ENCODE measurements around the gene GEMIN2.
"Not testable (repeated sequence)": the region's sequence is repeated elsewhere in the genome, so short reads cannot be mapped to it uniquely, and the experiment has no call there.

Gene GEMIN2, protein sequence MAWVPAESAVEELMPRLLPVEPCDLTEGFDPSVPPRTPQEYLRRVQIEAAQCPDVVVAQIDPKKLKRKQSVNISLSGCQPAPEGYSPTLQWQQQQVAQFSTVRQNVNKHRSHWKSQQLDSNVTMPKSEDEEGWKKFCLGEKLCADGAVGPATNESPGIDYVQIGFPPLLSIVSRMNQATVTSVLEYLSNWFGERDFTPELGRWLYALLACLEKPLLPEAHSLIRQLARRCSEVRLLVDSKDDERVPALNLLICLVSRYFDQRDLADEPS

DNA sequence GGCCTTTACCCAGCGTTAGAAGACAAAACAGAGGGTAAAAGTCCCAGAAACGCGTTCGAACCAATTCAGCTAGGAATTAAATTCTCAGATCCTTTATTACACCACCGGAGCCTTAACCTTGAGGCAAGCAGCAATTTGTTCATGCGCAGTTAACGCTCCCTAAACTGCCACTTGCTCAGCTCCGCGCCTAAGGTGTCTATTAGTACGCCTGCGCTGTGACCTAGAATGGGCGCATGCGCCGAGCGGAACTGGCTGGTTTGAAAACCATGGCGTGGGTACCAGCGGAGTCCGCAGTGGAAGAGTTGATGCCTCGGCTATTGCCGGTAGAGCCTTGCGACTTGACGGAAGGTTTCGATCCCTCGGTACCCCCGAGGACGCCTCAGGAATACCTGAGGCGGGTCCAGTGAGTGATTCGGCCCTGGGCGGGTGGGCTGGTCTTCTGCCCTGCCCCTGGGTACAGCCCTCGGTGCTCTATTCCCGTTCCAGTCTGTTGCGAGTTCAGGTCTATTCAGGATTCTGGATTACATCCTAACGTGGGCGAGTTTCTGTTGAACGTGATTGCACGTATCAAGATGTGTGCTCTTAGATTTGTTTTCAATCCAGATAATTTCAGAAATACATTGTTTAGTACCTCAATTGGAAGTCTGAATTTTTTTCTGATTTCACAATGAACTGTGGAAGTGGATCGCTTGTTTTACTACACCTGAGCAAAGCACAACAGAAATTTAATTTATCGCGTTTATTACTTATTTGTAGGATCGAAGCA, at the start of gene GEMIN2:
Gene GEMIN2, plus strand, starts transcription at position 251 of the 766 bp plus-strand sequence. Its CDS starts 16 bp downstream, at position 267.
- DNase-seq (ENCODE audit: low spot score), result peak; percentile 75

DNA sequence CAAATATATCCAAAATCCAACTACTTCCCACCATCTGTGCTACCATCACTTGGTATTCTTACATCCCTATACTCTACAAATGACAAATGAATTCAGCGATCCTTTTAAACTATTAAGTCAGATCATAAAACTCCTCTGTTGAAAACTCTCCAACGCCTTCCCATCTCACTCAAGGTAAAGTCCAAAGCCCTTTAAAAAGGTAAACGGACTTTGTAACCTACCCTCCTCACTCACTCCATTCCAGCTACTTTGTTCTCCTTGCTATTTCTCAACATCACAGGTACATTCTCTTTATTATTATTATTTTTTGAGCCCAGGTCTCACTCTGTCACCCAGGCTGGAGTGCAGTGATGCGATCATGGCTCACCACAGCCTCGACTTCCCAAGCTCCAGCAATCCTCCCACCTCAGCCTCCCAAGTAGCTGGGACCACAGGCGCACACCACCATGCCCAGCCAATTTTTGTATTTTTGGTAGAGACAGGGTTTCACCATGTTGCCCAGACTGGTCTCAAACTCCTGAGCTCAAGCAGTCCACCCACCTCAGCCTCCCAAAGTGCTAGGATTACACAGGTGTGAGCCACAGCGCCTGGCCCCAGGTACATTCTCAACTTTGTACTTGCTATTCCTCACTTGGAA, 44.8 kb upstream of the GEMIN2 start:
- DNase-seq (ENCODE audit: low spot score), result not testable (repeated sequence)

DNA sequence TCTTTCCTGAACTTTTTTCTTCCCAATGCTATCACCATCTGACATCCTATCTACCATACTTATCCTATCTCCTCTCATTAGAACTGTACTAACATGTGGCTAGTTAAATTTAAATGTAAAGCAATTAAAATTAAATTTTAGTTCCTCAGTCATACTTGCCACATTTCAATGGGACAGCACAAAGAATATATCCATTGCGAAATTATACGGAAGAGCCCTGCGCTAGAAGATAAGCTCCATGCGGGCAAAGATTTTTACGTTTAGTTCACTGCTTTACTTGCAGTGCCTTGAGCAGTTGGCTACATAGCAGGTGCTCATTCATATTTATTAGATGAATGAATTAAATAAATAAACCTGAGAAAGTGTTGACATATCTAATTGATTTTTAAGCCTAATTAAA, 44.2 kb upstream of the GEMIN2 start:
- no peak for DNase-seq (ENCODE audit: low spot score)

DNA sequence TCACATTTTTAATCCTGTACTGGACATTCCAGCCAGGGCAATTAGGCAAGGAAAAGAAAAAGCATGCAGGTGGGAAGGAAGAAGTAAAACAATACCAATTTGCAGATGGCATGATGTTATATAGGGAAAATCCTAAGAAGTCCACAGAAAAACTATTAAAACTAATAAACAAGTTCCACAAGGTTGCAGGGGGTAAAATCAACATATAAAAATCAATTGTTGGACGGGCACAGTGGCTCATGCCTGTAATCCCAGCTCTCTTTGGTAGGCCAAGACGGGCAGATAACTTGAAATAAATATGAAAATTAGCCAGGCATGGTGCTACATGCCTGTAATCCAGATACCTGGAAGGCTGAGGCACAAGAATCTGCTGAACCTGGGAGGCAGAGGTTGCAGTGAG, 43.0 kb upstream of the GEMIN2 start:
- DNase-seq (ENCODE audit: low spot score), result no peak

DNA sequence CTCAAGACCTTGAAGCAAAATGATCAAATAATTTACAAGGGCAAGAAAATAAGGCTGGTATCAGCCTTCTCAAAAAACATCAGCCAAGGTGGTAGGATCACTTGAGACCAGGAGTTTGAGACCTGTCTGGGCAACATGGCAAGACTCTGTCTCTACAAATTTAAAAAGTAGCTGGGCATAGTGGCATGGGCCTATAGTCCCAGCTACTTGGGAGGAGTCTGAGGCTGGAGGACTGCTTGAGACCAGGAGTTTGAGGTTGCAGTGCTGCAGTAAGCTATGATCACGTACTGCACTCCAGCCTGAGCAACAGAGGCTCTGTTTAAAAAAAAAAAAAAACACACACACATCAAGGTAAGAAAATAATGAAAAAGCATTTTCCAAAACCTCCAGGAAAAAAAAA, 33.2 kb upstream of the GEMIN2 start:
- DNase-seq (ENCODE audit: low spot score), result no peak

DNA sequence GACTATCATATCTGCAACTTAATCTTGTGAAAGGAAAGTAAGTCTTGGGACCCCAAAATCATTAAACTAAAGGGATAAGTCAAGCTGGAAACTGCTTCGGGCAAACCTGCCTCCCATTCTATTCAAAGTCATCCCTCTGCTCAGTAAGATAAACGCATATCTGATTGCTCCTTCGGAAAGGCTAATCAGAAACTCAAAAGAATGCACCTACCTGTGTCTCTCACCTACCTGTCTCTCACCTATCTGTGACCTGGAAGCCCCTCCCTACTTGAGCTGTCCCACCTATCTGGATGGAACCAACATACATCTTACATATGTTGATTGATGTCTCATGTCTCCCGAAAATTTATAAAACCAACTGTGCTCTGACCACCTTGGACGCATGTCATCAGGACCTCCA, 31.0 kb upstream of the GEMIN2 start:
- DNase-seq (ENCODE audit: low spot score), result no peak

DNA sequence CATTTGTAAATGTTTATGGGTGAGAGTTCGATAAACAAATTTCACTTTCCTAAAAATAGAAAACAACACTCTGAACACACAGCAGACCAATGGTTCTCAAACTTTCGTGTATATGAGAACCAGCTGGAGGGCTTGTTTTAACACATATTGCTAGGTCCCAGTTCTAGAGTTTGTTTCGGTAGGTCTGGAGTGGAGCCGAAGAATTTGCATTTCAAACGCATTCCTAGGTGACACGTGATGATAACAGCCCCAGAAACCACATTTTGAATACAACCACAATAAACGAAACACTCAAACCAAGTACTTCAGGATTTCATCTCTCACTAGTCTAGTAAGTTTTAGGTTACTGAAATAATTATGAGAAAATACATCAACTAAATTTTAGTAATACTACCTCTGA, 28.2 kb upstream of the GEMIN2 start:
- no peak for DNase-seq (ENCODE audit: low spot score)

DNA sequence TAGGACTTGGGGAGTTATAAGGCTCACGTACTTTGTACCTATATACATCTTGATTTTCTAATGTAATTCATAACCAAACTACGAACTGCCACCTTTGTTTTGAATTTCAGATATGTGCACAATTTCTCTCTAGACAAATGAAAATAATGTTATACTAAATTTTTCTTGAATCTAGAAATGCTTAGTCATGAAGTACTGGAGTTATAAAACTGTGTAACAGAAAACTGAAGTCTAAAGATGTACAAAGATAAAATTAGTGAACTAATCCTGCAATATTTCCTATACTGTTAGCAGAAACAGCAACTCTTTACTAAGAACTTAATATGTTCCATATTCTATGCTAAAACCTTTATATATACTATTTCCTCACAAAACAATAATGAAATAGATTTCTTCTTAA, 26.6 kb upstream of the GEMIN2 start:
- no peak for DNase-seq (ENCODE audit: low spot score)

DNA sequence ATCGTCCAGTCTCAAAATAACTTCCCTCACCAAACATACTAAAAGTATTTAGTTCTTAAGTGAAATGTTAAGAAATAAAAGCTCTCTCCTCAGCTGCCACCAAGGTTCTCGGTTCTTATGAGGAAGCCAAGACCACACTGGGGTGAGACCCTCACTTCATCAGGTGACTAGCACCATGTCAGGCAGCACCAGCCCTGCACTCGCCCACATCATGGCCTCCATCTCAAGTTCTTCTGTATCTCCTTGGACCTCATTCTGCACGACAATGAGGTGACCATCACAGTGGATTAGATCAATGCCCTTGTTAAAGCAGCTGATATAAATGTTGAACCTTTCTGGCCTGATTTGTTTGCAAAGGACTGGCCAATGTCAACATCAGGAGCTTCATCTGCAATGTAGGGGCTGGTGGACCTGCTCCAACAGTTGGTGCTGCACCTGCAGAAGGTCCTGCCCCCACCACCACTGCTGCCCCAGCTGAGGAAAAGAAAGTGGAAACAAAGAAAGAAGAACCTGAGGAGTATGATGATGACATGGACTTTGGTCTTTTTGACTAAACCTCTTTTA, 23.5 kb upstream of the GEMIN2 start:
- no peak for DNase-seq (ENCODE audit: low spot score)

DNA sequence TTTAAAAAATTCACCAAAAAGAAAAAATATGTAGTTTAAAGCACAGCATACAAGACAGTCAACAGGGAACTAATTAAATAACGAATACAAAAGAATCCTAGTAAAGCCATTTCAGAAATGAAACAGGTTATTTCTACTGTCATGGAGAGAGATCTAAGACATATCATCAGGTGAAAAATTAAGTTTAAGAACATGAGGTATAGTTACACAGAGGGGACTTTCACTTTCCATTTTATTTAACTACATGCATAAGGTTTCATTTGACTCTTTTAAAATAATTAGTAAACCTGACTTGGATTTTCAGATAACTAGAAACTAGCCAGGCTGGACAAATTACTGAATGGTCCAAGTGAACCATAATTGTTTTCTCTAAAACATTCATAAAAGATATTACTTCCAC, 22.4 kb upstream of the GEMIN2 start:
- DNase-seq (ENCODE audit: low spot score), result no peak

DNA sequence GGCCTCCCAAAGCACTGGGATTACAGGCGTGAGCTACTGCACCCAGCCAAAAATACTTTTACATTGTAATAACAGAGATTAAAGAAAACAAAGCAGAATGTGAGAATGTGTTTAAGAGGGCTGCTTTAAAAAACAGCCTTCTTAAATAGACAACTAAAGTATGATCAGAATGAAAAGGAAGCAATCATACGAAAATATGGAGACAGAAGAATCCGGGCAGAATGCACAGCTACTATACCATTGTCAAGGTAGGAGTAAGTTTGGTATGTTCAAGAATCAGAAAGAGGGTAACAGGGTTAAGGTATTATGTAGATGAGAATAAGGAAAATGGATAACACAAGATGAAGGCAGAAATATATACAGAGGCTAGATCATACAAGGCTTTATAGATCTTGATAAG, 19.6 kb upstream of the GEMIN2 start:
- no peak for DNase-seq (ENCODE audit: low spot score)

DNA sequence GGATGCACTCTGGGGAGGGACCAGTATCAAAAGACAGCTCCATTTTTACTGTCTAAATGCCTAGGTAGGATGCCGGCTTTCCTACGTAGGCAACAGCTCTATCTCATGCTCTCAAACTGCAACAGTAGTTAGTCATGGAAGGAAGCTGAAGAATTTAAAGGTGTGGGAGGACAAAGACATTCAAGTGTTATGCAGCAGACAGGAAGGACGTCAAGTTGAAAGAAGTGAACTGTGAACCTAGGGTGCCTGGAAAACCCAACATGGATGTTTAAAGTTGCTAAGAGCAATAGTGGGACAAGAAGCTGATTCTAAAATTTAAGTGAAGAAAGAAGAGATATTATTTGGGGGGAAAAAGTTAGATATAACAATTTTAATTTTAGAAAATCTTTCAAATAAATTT, 17.0 kb upstream of the GEMIN2 start:
- DNase-seq (ENCODE audit: low spot score), result no peak

DNA sequence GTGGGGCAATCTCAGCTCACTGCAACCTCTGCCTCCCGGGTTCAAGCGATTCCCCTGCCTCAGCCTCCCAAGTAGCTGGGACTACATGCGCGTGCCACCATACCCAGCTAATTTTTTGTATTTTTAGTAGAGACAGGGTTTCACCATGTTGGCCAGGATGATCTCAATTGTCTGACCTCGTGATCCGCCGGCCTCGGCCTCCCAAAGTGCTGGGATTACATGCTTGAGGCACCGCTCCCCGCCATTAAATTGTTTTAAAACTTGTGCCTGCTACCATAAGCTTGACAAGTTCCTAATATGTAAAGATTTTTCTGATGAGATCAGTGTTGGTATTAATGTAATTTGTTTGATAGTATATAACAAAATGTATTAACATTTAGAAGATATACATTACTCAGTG, 14.9 kb upstream of the GEMIN2 start:
- DNase-seq (ENCODE audit: low spot score), result not testable (repeated sequence)

DNA sequence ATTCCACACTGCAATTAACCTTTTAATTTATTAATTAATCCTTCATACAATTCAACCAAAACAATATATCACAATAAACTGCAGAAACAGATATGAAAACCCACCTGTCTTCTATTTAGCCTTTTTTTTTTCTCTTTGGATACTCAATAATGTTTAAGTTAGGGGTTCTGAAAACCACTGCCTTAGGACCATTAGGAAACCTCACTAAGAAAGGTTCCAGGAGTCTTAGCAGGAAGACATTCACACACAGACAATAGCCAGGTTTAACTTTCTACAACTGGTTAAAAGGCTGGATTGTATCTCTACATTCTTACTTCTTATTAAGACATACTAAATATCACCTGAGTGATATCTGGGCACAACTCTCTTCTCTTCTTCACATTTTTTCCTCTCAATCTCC, 14.4 kb upstream of the GEMIN2 start:
- DNase-seq (ENCODE audit: low spot score), result no peak

DNA sequence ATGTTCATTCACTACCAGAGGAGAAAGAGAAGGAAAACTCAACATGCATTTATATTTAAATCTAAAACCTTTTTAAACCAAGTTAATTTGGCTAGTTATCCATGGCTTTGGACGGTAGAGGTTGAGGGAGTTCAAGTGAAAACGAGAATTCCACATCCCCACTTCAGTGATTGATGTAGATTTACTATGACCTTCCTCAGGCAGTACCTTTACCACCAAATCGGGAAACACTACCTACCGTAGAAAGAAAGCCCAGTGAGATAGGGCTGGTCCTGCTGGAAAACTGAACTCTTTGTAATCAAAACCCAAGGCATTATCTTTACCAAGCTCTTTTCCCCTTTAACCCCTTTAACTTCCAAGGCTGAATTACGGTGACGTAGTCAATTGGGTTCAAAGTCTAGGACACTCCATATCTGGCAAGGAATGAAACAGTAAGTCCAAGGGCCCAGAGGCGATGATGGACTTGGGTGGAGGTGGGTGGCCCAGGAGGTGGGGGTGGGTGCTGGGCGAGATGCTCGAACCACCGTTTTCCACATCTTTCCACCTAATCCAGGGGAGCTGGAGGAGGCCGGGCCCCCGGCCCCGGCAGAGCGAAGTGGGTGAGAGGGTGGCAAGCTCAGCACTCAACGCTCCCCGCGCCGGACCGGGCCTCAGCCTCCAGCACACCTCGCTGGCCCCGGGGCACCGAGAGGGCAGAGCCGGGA, 11.7 kb upstream of the GEMIN2 start:
- DNase-seq (ENCODE audit: low spot score), result peak; percentile 18

DNA sequence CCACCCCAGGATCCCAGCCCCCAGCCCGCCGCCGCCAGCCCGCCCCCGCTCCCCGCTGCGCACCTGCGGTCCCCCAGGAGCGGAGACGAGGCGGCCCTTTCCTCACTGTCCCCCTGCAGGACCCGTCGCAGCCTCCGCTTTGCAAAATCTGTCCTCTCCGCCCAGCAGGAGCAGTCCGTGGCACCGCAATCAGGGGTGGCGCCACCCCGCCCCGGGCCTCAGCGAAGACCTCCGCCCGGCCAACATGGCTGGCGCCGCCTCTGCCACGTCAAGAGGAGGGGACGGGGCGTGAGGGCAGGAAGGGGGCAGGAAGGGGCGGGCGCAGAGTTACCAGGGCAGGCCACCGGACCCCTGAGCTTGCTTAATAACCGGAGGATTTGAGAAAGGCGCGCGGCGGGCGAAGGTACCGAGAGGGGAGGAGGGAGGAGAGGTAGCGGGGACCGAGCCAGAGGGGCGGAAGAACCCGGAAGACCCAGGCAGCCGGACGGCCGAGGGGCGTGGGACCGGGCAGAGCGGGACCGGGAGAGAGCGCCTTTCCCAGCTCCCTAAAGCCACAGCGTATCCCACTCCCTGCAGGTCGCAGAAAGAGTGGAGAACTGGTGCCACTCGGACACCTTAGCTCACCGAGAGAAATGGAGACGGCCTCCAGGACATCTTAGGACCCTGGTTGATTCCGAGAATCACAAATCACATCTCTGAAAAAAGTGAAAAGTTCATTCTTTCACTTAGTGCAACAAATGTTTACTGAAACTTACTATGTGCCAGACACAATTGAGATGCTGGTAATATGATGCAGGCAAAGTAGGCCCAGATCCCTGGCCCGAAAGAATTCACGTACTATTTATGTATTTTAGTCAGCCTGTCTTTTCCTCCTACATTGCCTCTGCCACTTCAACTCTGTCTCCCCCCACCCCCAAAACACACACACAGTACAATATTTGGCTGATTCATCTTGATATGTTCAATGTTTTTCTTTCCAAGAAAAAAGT, 10.9 kb upstream of the GEMIN2 start, which contains the start of gene SEC23A:
Gene SEC23A, minus strand, starts transcription at position 267 of the 989 bp plus-strand sequence. CDS start 7,117 bp downstream, outside the sequence.
- DNase-seq (ENCODE audit: low spot score), result peak; percentile 52

DNA sequence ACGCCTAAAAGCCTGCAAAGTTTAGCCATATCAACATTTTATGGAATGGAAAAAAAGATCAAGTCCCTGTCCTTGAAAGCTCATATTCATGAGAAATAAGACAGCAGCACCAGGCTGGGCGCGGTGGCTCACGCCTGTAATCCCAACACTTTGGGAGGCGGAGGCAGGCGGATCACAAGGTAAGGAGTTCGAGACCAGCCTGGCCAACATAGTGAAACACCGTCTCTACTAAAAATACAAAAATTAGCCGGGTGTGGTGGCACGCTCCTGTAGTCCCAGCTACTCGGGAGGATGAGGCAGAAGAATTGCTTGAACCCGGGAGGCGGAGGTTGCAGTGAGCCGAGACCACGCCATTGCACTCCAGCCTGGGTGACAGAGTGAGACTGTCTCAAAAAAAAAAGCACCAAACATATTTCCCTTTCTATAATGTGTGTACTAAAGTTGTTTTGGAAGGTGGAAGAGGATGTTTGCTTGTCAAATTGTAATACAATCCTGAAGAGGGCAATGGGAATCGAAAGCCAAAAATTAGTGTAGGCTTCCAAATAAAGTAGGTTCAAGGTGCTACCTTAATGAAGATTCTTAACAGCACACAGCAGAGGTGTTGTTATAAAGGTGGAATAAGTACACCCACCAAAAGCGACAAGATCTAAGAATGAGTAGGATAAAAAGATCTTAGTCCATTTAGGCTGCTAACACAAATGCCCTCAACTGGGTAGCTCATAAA, 9.9 kb upstream of the GEMIN2 start:
- DNase-seq (ENCODE audit: low spot score), result not testable (repeated sequence)

DNA sequence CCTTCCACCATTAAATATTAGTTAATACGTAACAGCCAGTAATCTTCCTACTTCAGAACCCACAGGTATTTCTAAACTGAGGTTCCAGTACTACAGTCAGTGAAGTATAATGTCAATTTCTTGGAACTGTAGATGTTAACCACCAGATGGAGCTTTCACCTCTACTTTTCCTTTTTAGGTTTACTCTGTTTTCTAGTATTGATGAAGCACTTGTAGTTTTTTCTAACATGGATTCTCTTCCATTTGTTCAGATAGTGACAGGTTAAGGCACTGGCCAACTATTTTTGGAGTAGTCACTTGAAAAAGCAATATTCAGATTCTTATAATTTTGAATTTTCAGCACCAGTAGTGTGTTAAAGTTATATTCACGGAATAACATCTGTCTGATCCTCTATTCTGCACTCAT, 6.5 kb upstream of the GEMIN2 start:
- DNase-seq (ENCODE audit: low spot score), result peak; percentile 47

DNA sequence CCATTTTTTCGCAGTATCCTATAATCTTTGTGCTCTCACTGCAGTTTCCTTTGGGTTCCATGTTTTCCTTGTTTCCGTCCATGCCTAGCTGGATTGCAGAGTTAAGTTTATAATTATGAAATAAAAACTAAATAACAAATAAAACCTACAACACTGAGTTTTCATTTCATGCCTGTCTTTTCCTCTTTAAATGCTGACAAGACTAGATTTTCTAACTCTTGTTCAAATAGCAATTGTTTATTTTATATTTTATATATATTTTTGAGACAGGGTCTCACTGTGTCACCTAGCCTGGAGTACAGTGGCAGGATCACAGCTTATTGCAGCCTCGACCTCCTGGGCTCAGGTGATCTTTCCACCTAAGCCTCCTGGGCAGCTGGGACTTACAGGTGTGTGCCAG, 5.3 kb upstream of the GEMIN2 start:
- no peak for DNase-seq (ENCODE audit: low spot score)

Measured in HuH-7.5 (cell line).